GM18517 (cell line): ENCODE measurements around the gene HCFC1.

Experiments used
- ATAC-seq: cut with Tn5 transposase; IDR thresholded peaks from one replicate; pipeline ENCODE4 v1.9.1; 2021; ENCODE audit warnings: mild to moderate bottlenecking, moderate library complexity; ENCODE audit not compliant: unreplicated experiment

Gene HCFC1

GRCh38 chrX:153907456-153907855 lies 64.2 kb downstream of the HCFC1 start:
- no peak for ATAC-seq

GRCh38 chrX:153906126-153906917 lies 65.3 kb downstream of the HCFC1 start:
- ATAC-seq = no peak

GRCh38 chrX:153905481-153906095 lies 66.0 kb downstream of the HCFC1 start:
- ATAC-seq = no peak

- ATAC-seq = no peak
Observed at GRCh38 chrX:153903991-153904957, 67.3 kb downstream of the HCFC1 start, which contains the start of gene AVPR2. AVPR2 (plus strand) TSS chrX:153904673; CDS start chrX:153905146, 473 bp downstream.

- no peak for ATAC-seq
Observed at GRCh38 chrX:153903238-153903980, 68.2 kb downstream of the HCFC1 start.

GRCh38 chrX:153902385-153902784 lies 69.2 kb downstream of the HCFC1 start:
- no peak for ATAC-seq

GRCh38 chrX:153901753-153902140 lies 69.9 kb downstream of the HCFC1 start:
- ATAC-seq = no peak

GRCh38 chrX:153900831-153901752 lies 70.5 kb downstream of the HCFC1 start:
- peak; percentile 88 for ATAC-seq

GRCh38 chrX:153897899-153898298 lies 73.7 kb downstream of the HCFC1 start:
- no peak for ATAC-seq
